Measurements from ENCODE around the gene SACM1L.
"Not testable (repeated sequence)": the region's sequence is repeated elsewhere in the genome, so short reads cannot be mapped to it uniquely, and the experiment has no call there.

Gene SACM1L

GRCh38 chr3:45741742-45742460 is 52.7 kb downstream of the SACM1L start:
- TF ChIP-seq, protein P1, sequence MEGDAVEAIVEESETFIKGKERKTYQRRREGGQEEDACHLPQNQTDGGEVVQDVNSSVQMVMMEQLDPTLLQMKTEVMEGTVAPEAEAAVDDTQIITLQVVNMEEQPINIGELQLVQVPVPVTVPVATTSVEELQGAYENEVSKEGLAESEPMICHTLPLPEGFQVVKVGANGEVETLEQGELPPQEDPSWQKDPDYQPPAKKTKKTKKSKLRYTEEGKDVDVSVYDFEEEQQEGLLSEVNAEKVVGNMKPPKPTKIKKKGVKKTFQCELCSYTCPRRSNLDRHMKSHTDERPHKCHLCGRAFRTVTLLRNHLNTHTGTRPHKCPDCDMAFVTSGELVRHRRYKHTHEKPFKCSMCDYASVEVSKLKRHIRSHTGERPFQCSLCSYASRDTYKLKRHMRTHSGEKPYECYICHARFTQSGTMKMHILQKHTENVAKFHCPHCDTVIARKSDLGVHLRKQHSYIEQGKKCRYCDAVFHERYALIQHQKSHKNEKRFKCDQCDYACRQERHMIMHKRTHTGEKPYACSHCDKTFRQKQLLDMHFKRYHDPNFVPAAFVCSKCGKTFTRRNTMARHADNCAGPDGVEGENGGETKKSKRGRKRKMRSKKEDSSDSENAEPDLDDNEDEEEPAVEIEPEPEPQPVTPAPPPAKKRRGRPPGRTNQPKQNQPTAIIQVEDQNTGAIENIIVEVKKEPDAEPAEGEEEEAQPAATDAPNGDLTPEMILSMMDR (IDR thresholded peaks at IDR 0.05) = no peak
- no peaks in the 10 kb centered on the region for H3K4me1 Mint-ChIP-seq
- no peak overlapping the region for H3K27ac Mint-ChIP-seq
- no peak for DNase-seq
- no peak overlapping the region for H3K4me3 Mint-ChIP-seq
- H3K27me3 Mint-ChIP-seq (ENCODE audit: low read depth, poor library complexity) = peaks cover under 1% of the 10 kb centered on the region
- no peaks in the 10 kb centered on the region for H3K9me3 Mint-ChIP-seq
- peaks cover 30% of the 10 kb centered on the region for H3K36me3 Mint-ChIP-seq (ENCODE audit: low read depth)

GRCh38 chr3:45742461-45743089 is 53.4 kb downstream of the SACM1L start:
- H3K4me3 Mint-ChIP-seq = no peak overlapping the region
- TF ChIP-seq, protein P1 (IDR thresholded peaks at IDR 0.05) = no peak
- peaks cover 30% of the 10 kb centered on the region for H3K36me3 Mint-ChIP-seq (ENCODE audit: low read depth)
- no peaks in the 10 kb centered on the region for H3K9me3 Mint-ChIP-seq
- no peak overlapping the region for H3K27ac Mint-ChIP-seq
- no peaks in the 10 kb centered on the region for H3K27me3 Mint-ChIP-seq (ENCODE audit: low read depth, poor library complexity)
- H3K4me1 Mint-ChIP-seq = no peaks in the 10 kb centered on the region
- no peak for DNase-seq

DNA sequence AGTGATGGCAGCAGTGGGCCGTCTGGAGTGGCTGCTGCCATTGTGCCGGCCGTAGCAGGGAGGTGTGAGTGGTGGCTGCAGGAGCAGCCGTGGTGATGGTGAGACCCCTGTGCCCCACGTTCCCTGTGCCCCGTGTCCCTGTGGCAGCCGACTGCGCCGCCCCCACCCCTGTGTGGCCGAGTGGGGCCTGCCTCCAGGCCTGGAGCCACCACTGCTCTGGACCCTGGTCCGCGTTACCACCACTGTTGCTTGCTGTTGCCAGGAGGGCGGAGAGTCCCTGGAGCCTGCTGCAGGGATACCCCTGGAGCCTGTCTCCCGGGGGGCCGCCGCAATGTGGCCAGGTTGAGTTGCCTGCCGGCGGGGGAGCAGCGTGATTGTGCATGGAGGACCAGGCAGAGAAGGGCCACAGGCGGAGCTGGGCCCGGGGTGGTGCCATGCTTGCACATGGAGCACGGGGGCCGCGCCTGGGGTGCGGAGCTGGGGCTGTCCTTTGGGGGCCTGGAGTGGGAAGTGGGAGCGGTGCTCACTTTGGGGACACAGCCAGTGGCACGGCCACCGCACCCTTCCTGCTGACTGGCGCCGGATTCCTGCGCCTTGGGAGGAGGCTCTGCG is 57.1 kb downstream of the SACM1L start:
- Mint-ChIP-seq H3K27me3 (ENCODE audit: low read depth, poor library complexity) (no peaks in the 10 kb centered on the region), H3K9me3 (no peaks in the 10 kb centered on the region)

GRCh38 chr3:45746777-45747622 is 57.8 kb downstream of the SACM1L start:
- Mint-ChIP-seq H3K27ac (no peak overlapping the region), H3K4me1 (peaks cover 8% of the 10 kb centered on the region), H3K9me3 (no peaks in the 10 kb centered on the region), H3K4me3 (no peak overlapping the region), H3K27me3 (ENCODE audit: low read depth, poor library complexity) (no peaks in the 10 kb centered on the region), H3K36me3 (ENCODE audit: low read depth) (peaks cover 6% of the 10 kb centered on the region)
- TF ChIP-seq, protein P1 (IDR thresholded peaks at IDR 0.05) = no peak
- no peak for DNase-seq

More for the DNA sequence above, 57.1 kb downstream of the SACM1L start:
- TF ChIP-seq, protein P1 (IDR thresholded peaks at IDR 0.05) = no peak
- H3K36me3 Mint-ChIP-seq (ENCODE audit: low read depth) = peaks cover 8% of the 10 kb centered on the region
- H3K4me1 Mint-ChIP-seq = peaks cover 8% of the 10 kb centered on the region
- H3K27ac Mint-ChIP-seq = no peak overlapping the region
- H3K4me3 Mint-ChIP-seq = no peak overlapping the region
- DNase-seq = no peak

DNA sequence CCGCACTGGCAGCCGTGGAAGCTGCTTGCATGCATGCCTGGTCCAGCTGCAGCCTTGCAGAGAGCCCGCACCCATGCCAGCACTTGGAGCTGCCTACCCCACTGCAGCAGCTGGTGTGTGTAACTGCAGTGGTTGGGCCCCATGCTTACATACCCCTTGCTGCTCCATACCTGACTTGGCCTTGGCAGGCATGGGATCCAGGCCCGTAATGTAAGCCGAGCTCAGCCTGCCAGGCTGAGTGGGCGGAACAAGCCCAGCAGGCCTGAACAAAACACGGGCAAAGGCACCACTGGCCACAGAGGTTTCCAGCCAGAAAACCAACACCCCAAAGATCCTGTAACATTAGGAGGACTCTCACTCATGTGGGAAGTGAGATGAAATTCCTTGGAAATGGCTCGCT is 58.9 kb downstream of the SACM1L start:
- peaks cover 8% of the 10 kb centered on the region for H3K4me1 Mint-ChIP-seq
- no peak for DNase-seq
- TF ChIP-seq, protein P1 (IDR thresholded peaks at IDR 0.05) = no peak
- no peak overlapping the region for H3K27ac Mint-ChIP-seq
- H3K27me3 Mint-ChIP-seq (ENCODE audit: low read depth, poor library complexity) = no peaks in the 10 kb centered on the region
- peaks cover 6% of the 10 kb centered on the region for H3K36me3 Mint-ChIP-seq (ENCODE audit: low read depth)
- no peaks in the 10 kb centered on the region for H3K9me3 Mint-ChIP-seq
- H3K4me3 Mint-ChIP-seq = no peak overlapping the region

GRCh38 chr3:45749036-45749600 is 59.9 kb downstream of the SACM1L start:
- not testable (repeated sequence) for H3K27me3 Mint-ChIP-seq (ENCODE audit: low read depth, poor library complexity); H3K36me3 Mint-ChIP-seq (ENCODE audit: low read depth); H3K4me1 Mint-ChIP-seq; DNase-seq; H3K4me3 Mint-ChIP-seq; H3K27ac Mint-ChIP-seq; H3K9me3 Mint-ChIP-seq

Data from nephron progenitor cell (in vitro differentiated cells).